Panc1 (cell line): ENCODE data around the gene PKD1L1. TPM values are rescaled to one million over a fixed set of nuclear protein-coding genes. Genes with fewer than 3 reads are reported as not detected.

Experiments used
- ATAC-seq: fragments of 200-7000 bp; cut with Tn5 transposase; 2 replicates; pipeline ENCODE4 v1.9.1; 2020; ENCODE audit warnings: mild to moderate bottlenecking, moderate library complexity
- BruUV-seq: library from RNA; stranded (reverse); fragments of 400-500 nt; replicated peaks from 2 replicates; lab custom pipeline; 2021; lab: Mats Ljungman, UMichigan
- CTCF ChIA-PET: fragments of 300-600 bp; sonication (Branson Sonifier 250); formaldehyde crosslinking; loops from one replicate; lab custom pipeline; 2022; ENCODE audit warnings: antibody characterized with exemption; lab: Charles Lee
- POLR2A ChIA-PET: fragments of 300-600 bp; sonication (Branson Sonifier 250); formaldehyde crosslinking; loops from one replicate; lab custom pipeline; 2022; ENCODE audit warnings: antibody characterized with exemption; lab: Charles Lee
- DNase-seq: peaks from one replicate; pipeline ENCODE4 v3.0.0-alpha.2; 2010; ENCODE audit warnings: low read depth, low spot score
- H3K27ac ChIP-seq: 2 replicates; pipeline ENCODE4 v1.5.1; 2011; ENCODE audit warnings: mild to moderate bottlenecking, low read length, inconsistent platforms
- H3K27me3 ChIP-seq: fragments of 200-500 bp; sonication (Bioruptor generic); 2 replicates; pipeline ENCODE4 v1.6.0; 2014; ENCODE audit warnings: low read length, inconsistent platforms; ENCODE audit not compliant: control insufficient read depth, insufficient read depth
- H3K36me3 ChIP-seq: fragments of 200-500 bp; sonication (Bioruptor generic); 2 replicates; pipeline ENCODE4 v1.5.1; 2014; ENCODE audit warnings: inconsistent platforms, mild to moderate bottlenecking, low read length, moderate library complexity; ENCODE audit not compliant: control insufficient read depth, insufficient read depth
- H3K4me1 ChIP-seq: 2 replicates; pipeline ENCODE4 v1.5.1; 2011; ENCODE audit warnings: inconsistent platforms, mild to moderate bottlenecking, low read length, moderate library complexity; ENCODE audit not compliant: control insufficient read depth, insufficient read depth
- H3K4me3 ChIP-seq, 2 experiments: 2 replicates each; pipeline ENCODE4 v1.5.1; 2011 to 2012; ENCODE audit warnings: low read depth in 2 of 2, low read length in 2 of 2, mild to moderate bottlenecking in 2 of 2, inconsistent platforms in 1 of 2, moderate library complexity in 1 of 2
- H3K9me3 ChIP-seq: fragments of 200-500 bp; sonication (Bioruptor generic); 2 replicates; pipeline ENCODE4 v1.5.1; 2014; ENCODE audit warnings: low read depth, mild to moderate bottlenecking, inconsistent platforms, low read length, moderate library complexity; ENCODE audit not compliant: control insufficient read depth, insufficient read depth
- POLR2AphosphoS5 ChIP-seq: IDR thresholded peaks from 2 replicates; pipeline ENCODE4 v1.6.1; 2012; ENCODE audit warnings: mild to moderate bottlenecking, low read depth, low read length, moderate library complexity
- SIN3A ChIP-seq: IDR thresholded peaks from 2 replicates; pipeline ENCODE4 v1.6.1; 2012; ENCODE audit warnings: low read depth, mild to moderate bottlenecking, low read length, moderate library complexity, borderline replicate concordance; ENCODE audit not compliant: insufficient read depth
- TCF7L2 ChIP-seq: IDR thresholded peaks from 2 replicates; pipeline ENCODE4 v1.6.1; 2011; ENCODE audit warnings: mild to moderate bottlenecking, low read depth, low read length, inconsistent platforms
- in situ Hi-C: cut with HindIII; loops from 2 replicates; pipeline ENCODE4 v1.10.0; 2016; ENCODE audit warnings: low sequenced_read_pairs, low pct_unique_long_range_greater_than_20kb
- intact Hi-C: fragments of 100-400 bp; cut with micrococcal nuclease; formaldehyde crosslinking; loops from one replicate; pipeline ENCODE4 v1.10.0; 2022; ENCODE audit not compliant: unreplicated experiment
- total RNA-seq: library from RNA; stranded (reverse); gene quantifications from one replicate; pipeline ENCODE4 v1.2.1, GENCODE V29; 2021; ENCODE audit not compliant: unreplicated experiment
- TF ChIP-seq, protein P1 (sequence below), 2 experiments: IDR thresholded peaks; 2 replicates each; pipeline ENCODE4 v1.6.1; 2011 to 2012; ENCODE audit warnings: low read depth in 2 of 2, control low read depth in 1 of 2, low read length in 1 of 2, mild to moderate bottlenecking in 1 of 2, moderate library complexity in 1 of 2; ENCODE audit not compliant: insufficient read depth in 1 of 2
- TF ChIP-seq, protein P2 (sequence below): fragments of 450-650 bp; IDR thresholded peaks from 2 replicates; pipeline ENCODE4 v1.5.1; 2017; ENCODE audit warnings: mild to moderate bottlenecking

The PKD1L1 gene
- total RNA-seq, 1 experiment from 2014 or later, result 2.2 TPM

GRCh38 chr7:47991741-47992311 lies 43.6 kb upstream of the PKD1L1 start:
- intact Hi-C loops (loop anchor here (1.0 to 5.0 kb wide), 3 partner anchors 95 to 160 kb away; partner anchors contain the start of gene UPP1), in situ Hi-C loops (loop anchor here (10.0 kb wide), 1 partner anchor 83 kb away; no protein-coding TSS in a partner anchor)
- peak; percentile 75 for DNase-seq
- ChIA-PET POLR2A (interaction anchor here (0.9 kb wide), 1 partner anchor 104 kb away, joined by 3 read pairs; no protein-coding TSS in a partner anchor), CTCF (interaction anchor here (0.6 to 2.2 kb wide), 12 partner anchors 23 to 725 kb away, joined by 3 to 22 read pairs (median 4); partner anchors contain the start of gene C7orf57)
- H3K9me3 ChIP-seq, result no peaks in the 10 kb centered on the region
- H3K4me1 ChIP-seq, result peaks cover 22% of the 10 kb centered on the region
- ATAC-seq, result peak; percentile 100
- H3K27ac ChIP-seq, result peak overlapping the region; percentile 96
- TF ChIP-seq, protein P1, sequence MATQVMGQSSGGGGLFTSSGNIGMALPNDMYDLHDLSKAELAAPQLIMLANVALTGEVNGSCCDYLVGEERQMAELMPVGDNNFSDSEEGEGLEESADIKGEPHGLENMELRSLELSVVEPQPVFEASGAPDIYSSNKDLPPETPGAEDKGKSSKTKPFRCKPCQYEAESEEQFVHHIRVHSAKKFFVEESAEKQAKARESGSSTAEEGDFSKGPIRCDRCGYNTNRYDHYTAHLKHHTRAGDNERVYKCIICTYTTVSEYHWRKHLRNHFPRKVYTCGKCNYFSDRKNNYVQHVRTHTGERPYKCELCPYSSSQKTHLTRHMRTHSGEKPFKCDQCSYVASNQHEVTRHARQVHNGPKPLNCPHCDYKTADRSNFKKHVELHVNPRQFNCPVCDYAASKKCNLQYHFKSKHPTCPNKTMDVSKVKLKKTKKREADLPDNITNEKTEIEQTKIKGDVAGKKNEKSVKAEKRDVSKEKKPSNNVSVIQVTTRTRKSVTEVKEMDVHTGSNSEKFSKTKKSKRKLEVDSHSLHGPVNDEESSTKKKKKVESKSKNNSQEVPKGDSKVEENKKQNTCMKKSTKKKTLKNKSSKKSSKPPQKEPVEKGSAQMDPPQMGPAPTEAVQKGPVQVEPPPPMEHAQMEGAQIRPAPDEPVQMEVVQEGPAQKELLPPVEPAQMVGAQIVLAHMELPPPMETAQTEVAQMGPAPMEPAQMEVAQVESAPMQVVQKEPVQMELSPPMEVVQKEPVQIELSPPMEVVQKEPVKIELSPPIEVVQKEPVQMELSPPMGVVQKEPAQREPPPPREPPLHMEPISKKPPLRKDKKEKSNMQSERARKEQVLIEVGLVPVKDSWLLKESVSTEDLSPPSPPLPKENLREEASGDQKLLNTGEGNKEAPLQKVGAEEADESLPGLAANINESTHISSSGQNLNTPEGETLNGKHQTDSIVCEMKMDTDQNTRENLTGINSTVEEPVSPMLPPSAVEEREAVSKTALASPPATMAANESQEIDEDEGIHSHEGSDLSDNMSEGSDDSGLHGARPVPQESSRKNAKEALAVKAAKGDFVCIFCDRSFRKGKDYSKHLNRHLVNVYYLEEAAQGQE (IDR thresholded peaks at IDR 0.05; ENCODE audit: insufficient read depth in 1 of 2, low read depth in 2 of 2, low read length in 1 of 2), result peak in 1 of 2 experiments; percentile 67; a peak in 1 of 4 replicates
- TF ChIP-seq POLR2AphosphoS5 (peak; percentile 67), SIN3A (no peak), TCF7L2 (peak; percentile 57)
- TF ChIP-seq, protein P2, sequence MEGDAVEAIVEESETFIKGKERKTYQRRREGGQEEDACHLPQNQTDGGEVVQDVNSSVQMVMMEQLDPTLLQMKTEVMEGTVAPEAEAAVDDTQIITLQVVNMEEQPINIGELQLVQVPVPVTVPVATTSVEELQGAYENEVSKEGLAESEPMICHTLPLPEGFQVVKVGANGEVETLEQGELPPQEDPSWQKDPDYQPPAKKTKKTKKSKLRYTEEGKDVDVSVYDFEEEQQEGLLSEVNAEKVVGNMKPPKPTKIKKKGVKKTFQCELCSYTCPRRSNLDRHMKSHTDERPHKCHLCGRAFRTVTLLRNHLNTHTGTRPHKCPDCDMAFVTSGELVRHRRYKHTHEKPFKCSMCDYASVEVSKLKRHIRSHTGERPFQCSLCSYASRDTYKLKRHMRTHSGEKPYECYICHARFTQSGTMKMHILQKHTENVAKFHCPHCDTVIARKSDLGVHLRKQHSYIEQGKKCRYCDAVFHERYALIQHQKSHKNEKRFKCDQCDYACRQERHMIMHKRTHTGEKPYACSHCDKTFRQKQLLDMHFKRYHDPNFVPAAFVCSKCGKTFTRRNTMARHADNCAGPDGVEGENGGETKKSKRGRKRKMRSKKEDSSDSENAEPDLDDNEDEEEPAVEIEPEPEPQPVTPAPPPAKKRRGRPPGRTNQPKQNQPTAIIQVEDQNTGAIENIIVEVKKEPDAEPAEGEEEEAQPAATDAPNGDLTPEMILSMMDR, result peak; percentile 94
- H3K27me3 ChIP-seq, result no peaks in the 10 kb centered on the region
- H3K4me3 ChIP-seq, result peak overlapping the region; percentile 44 to 56
- no peaks in the 10 kb centered on the region for H3K36me3 ChIP-seq
- BruUV-seq, result no TSS peak

- in situ Hi-C loops (loop anchor here (10.0 kb wide), 1 partner anchor 84 kb away; no protein-coding TSS in a partner anchor), intact Hi-C loops (loop anchor here (1.0 to 5.0 kb wide), 3 partner anchors 96 to 161 kb away; partner anchors contain the start of gene UPP1)
- ChIA-PET POLR2A (interaction anchor here (0.9 kb wide), 1 partner anchor 105 kb away, joined by 3 read pairs; no protein-coding TSS in a partner anchor), CTCF (interaction anchor here (0.6 to 2.2 kb wide), 11 partner anchors 24 to 725 kb away, joined by 3 to 22 read pairs (median 4); partner anchors contain the start of gene C7orf57)
- H3K27ac ChIP-seq, result peak overlapping the region; percentile 96
- ATAC-seq (peak; percentile 54), DNase-seq (no peak)
- peak overlapping the region; percentile 44 to 56 for H3K4me3 ChIP-seq
- no peaks in the 10 kb centered on the region for H3K27me3 ChIP-seq
- no peaks in the 10 kb centered on the region for H3K9me3 ChIP-seq
- BruUV-seq, result no TSS peak
- TF ChIP-seq, protein P1 (IDR thresholded peaks at IDR 0.05; ENCODE audit: insufficient read depth in 1 of 2, low read depth in 2 of 2, low read length in 1 of 2), result no peak
- TF ChIP-seq TCF7L2 (no peak), POLR2AphosphoS5 (no peak), SIN3A (no peak)
- TF ChIP-seq, protein P2, result no peak
- H3K36me3 ChIP-seq, result no peaks in the 10 kb centered on the region
- H3K4me1 ChIP-seq, result peaks cover 22% of the 10 kb centered on the region
Measured at GRCh38 chr7:47991270-47991669, 43.0 kb upstream of the PKD1L1 start.
